HCT116 (cell line): ENCODE measurements around the gene GPR101. TPM values are rescaled to one million over a fixed set of nuclear protein-coding genes. Genes with fewer than 3 reads are reported as not detected.
A peak's percentile ranks its signal among the peaks of the same experiment; 100 is the strongest.

Experiments
- ATAC-seq: fragments of 200-7000 bp; cut with Tn5 transposase; 2 replicates; pipeline ENCODE4 v1.9.1; 2020; ENCODE audit warnings: mild to moderate bottlenecking, moderate library complexity
- BruUV-seq: library from RNA; stranded (reverse); fragments of 400-500 nt; replicated peaks from 2 replicates; lab custom pipeline; 2021; lab: Mats Ljungman, UMichigan
- CTCF ChIA-PET: fragments of 300-600 bp; sonication (Branson Sonifier 250); formaldehyde crosslinking; loops from one replicate; lab custom pipeline; 2021; ENCODE audit warnings: antibody characterized with exemption; lab: Charles Lee
- POLR2A ChIA-PET: fragments of 300-600, 350-600 bp; sonication (Branson Sonifier 250); formaldehyde crosslinking; loops from one replicate; lab custom pipeline; 2021; ENCODE audit warnings: antibody characterized with exemption; lab: Charles Lee
- RAD21 ChIA-PET, 2 experiments: fragments of 300-600 bp; sonication (Branson Sonifier 250); formaldehyde crosslinking; loops; one replicate each; lab custom pipeline; 2023; ENCODE audit warnings: low total read pairs in 2 of 2; ENCODE audit not compliant: uncharacterized antibody in 2 of 2, unreplicated experiment in 2 of 2, low non-redundant PET in 1 of 2; lab: Charles Lee
- DNase-seq: peaks from one replicate; pipeline ENCODE4 v3.0.0-alpha.2; 2010; ENCODE audit warnings: low read depth, low spot score
- H2AFZ ChIP-seq: fragments of 200-600 bp; shearing (Covaris generic), sonication (generic); 2 replicates; pipeline ENCODE4 v1.6.1; 2017; ENCODE audit warnings: low read depth, mixed run types, mixed read lengths, antibody characterized with exemption, low read length; ENCODE audit not compliant: poor library complexity, severe bottlenecking
- H3K27ac ChIP-seq: 2 replicates; pipeline ENCODE4 v1.5.1; 2012; ENCODE audit warnings: low read depth, low read length
- H3K27me3 ChIP-seq: fragments of 200-600 bp; sonication (generic); 2 replicates; pipeline ENCODE4 v1.6.1; 2016; ENCODE audit warnings: mixed run types, low read length, mixed read lengths; ENCODE audit not compliant: insufficient read depth
- H3K36me3 ChIP-seq, 2 experiments: fragments of 200-500 bp in 1 of 2; fragments of 200-600 bp in 1 of 2; sonication (Bioruptor generic) in 1 of 2; sonication (generic) in 1 of 2; 2 replicates each; pipeline versions ENCODE4 v1.5.1 to v1.6.1; 2014 to 2016; ENCODE audit warnings: low read length in 2 of 2, inconsistent platforms in 1 of 2, mixed read lengths in 1 of 2, mixed run types in 1 of 2; ENCODE audit not compliant: insufficient read depth in 2 of 2, control insufficient read depth in 1 of 2
- H3K4me1 ChIP-seq, 2 experiments: fragments of 200-600 bp in 1 of 2; sonication (generic) in 1 of 2; 2 replicates each; pipeline versions ENCODE4 v1.5.1 to v1.6.1; 2012 to 2017; ENCODE audit warnings: low read length in 2 of 2, inconsistent platforms in 1 of 2, mild to moderate bottlenecking in 1 of 2, mixed read lengths in 1 of 2, mixed run types in 1 of 2, moderate library complexity in 1 of 2; ENCODE audit not compliant: insufficient read depth in 2 of 2, control insufficient read depth in 1 of 2
- H3K4me2 ChIP-seq: fragments of 200-600 bp; sonication (generic); 2 replicates; pipeline ENCODE4 v1.6.1; 2017; ENCODE audit warnings: mixed run types, low read length, mixed read lengths
- H3K4me3 ChIP-seq, 2 experiments: fragments of 200-600 bp in 1 of 2; sonication (generic) in 1 of 2; replicated peaks in 1 of 2; 2 replicates each; pipeline ENCODE4 v1.5.1; 2011 to 2016; ENCODE audit warnings: low read length in 2 of 2, control low read depth in 1 of 2, low read depth in 1 of 2, mild to moderate bottlenecking in 1 of 2, mixed read lengths in 1 of 2, mixed run types in 1 of 2
- H3K79me2 ChIP-seq: fragments of 200-600 bp; sonication (generic); 2 replicates; pipeline ENCODE4 v1.6.1; 2017; ENCODE audit warnings: mild to moderate bottlenecking, mixed run types, low read length, moderate library complexity, mixed read lengths; ENCODE audit not compliant: insufficient read depth
- H3K9ac ChIP-seq: fragments of 200-600 bp; sonication (generic); 2 replicates; pipeline ENCODE4 v1.6.1; 2016; ENCODE audit warnings: low read length, mixed read lengths
- H3K9me2 ChIP-seq: fragments of 200-600 bp; sonication (generic), shearing (Covaris generic); 2 replicates; pipeline ENCODE4 v1.6.1; 2017; ENCODE audit warnings: mixed run types, mild to moderate bottlenecking, moderate library complexity; ENCODE audit not compliant: insufficient read depth
- H3K9me3 ChIP-seq, 2 experiments: fragments of 200-500 bp in 1 of 2; fragments of 200-600 bp in 1 of 2; sonication (Bioruptor generic) in 1 of 2; sonication (generic) in 1 of 2; 2 replicates each; pipeline ENCODE4 v1.6.1; 2014 to 2017; ENCODE audit warnings: low read length in 2 of 2, mixed read lengths in 2 of 2, inconsistent platforms in 1 of 2, low read depth in 1 of 2, mild to moderate bottlenecking in 1 of 2, mixed run types in 1 of 2, moderate library complexity in 1 of 2; ENCODE audit not compliant: control insufficient read depth in 1 of 2, insufficient read depth in 1 of 2
- H4K20me1 ChIP-seq: fragments of 200-600 bp; sonication (generic), shearing (Covaris generic); 2 replicates; pipeline ENCODE4 v1.6.1; 2017; ENCODE audit warnings: mixed run types, mild to moderate bottlenecking, moderate library complexity; ENCODE audit not compliant: insufficient read depth
- EGR1 ChIP-seq: IDR thresholded peaks from 2 replicates; pipeline ENCODE4 v1.6.1; 2012; ENCODE audit warnings: low read depth
- ELF1 ChIP-seq: IDR thresholded peaks from 2 replicates; pipeline ENCODE4 v1.6.1; 2012; ENCODE audit warnings: low read depth, borderline replicate concordance
- EZH2 ChIP-seq: fragments of 200-600 bp; sonication (generic); IDR thresholded peaks from 2 replicates; pipeline ENCODE4 v1.6.1; 2017; ENCODE audit warnings: antibody characterized with exemption, mixed run types
- EZH2phosphoT487 ChIP-seq: fragments of 200-600 bp; IDR thresholded peaks from 2 replicates; pipeline ENCODE4 v1.6.1; 2018; ENCODE audit warnings: antibody characterized with exemption, borderline replicate concordance
- FOSL1 ChIP-seq: IDR thresholded peaks from 2 replicates; pipeline ENCODE4 v1.6.1; 2012; ENCODE audit warnings: low read depth
- JUND ChIP-seq: IDR thresholded peaks from 2 replicates; pipeline ENCODE4 v1.6.1; 2012
- POLR2AphosphoS5 ChIP-seq: IDR thresholded peaks from 2 replicates; pipeline ENCODE4 v1.6.1; 2011; ENCODE audit warnings: mild to moderate bottlenecking, low read depth, low read length, moderate library complexity
- RAD21 ChIP-seq: IDR thresholded peaks from 2 replicates; pipeline ENCODE4 v1.6.1; 2012; ENCODE audit warnings: low read depth, mild to moderate bottlenecking
- SIN3A ChIP-seq: IDR thresholded peaks from 2 replicates; pipeline ENCODE4 v1.6.1; 2012; ENCODE audit warnings: low read depth
- SRF ChIP-seq: IDR thresholded peaks from 2 replicates; pipeline ENCODE4 v1.6.1; 2012; ENCODE audit warnings: low read depth
- YY1 ChIP-seq: IDR thresholded peaks from 2 replicates; pipeline ENCODE4 v1.6.1; 2011; ENCODE audit warnings: low read length, low read depth, moderate library complexity, mild to moderate bottlenecking; ENCODE audit not compliant: insufficient replicate concordance; ENCODE audit errors: extremely low read depth
- ZFX ChIP-seq: fragments of 450-650 bp; IDR thresholded peaks from 2 replicates; pipeline ENCODE4 v1.6.1; 2017
- ZNF274 ChIP-seq: fragments of 200-500 bp; sonication (Bioruptor generic); IDR thresholded peaks from 2 replicates; pipeline ENCODE4 v1.6.1; 2014; ENCODE audit warnings: mild to moderate bottlenecking, low read depth, low read length, inconsistent platforms
- intact Hi-C: fragments of 100-400 bp; cut with micrococcal nuclease; formaldehyde crosslinking; loops from 2 replicates; pipeline ENCODE4 v1.10.0; 2022
- total RNA-seq: library from RNA; stranded (reverse); gene quantifications from one replicate; pipeline ENCODE4 v1.2.1, GENCODE V29; 2021; ENCODE audit not compliant: unreplicated experiment
- TF ChIP-seq, protein P1 (sequence below): IDR thresholded peaks from 2 replicates; pipeline ENCODE4 v1.6.1; 2012; ENCODE audit warnings: low read depth
- TF ChIP-seq, protein P2 (sequence below): IDR thresholded peaks from 2 replicates; pipeline ENCODE4 v1.6.1; 2012
- TF ChIP-seq, protein P3 (sequence below), 3 experiments: fragments of 200-600 bp in 1 of 3; sonication (generic) in 1 of 3; IDR thresholded peaks in 2 of 3; conservative IDR thresholded peaks in 1 of 3; 2 replicates each; pipeline ENCODE4 v1.5.1; 2012 to 2017; ENCODE audit warnings: low read depth in 2 of 3, low read length in 2 of 3, antibody characterized with exemption in 1 of 3, borderline replicate concordance in 1 of 3, control low read depth in 1 of 3, mild to moderate bottlenecking in 1 of 3, mixed read lengths in 1 of 3, mixed run types in 1 of 3, moderate library complexity in 1 of 3; ENCODE audit not compliant: insufficient read depth in 1 of 3
- TF ChIP-seq, protein P4 (sequence below): IDR thresholded peaks from 2 replicates; pipeline ENCODE4 v1.6.1; 2012
- TF ChIP-seq, protein P5 (sequence below): IDR thresholded peaks from 2 replicates; pipeline ENCODE4 v1.6.1; 2011; ENCODE audit warnings: mild to moderate bottlenecking, low read length, moderate library complexity; ENCODE audit not compliant: insufficient replicate concordance; ENCODE audit errors: extremely low read depth

GPR101 gene
- total RNA-seq, 1 experiment from 2014 or later: not detected

DNA sequence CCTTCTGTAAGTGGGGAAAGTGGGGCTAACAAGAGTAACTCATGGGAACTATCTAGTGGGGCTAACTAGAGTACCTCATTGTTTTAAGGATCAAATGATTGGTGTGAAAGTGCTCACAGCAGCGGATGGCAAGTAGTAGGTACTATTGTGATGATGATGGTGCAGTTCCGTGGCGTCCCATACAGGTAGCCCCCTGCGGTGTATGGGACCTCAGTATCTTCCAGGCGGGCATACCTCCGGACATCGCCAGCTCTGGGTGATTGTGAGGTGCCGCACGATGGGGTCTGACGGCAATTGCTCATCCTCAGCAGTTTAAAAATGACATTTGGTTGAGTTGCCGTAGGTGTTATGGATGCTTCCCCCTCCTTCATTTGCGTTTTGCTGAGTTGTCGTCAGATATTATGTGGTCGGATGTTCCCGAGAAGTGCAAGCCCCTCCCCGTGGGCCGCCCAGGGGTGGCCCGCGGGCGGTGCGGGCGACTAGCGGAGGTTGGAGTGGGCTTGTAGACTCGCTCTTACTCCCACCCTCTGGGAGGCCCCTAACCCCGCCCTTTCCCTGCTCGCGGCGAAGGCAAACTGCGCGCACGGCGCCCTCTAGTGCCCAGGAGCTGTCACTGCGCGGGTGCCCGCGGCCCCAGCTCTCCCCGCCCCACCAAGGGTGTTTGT, 18.3 kb upstream of the GPR101 start:
- Histone ChIP-seq H2AFZ (no peak overlapping the region), H3K9ac (no peak overlapping the region), H3K4me1 (no peaks in the 10 kb centered on the region), H3K4me3 (peak overlapping the region in 1 of 2 experiments; percentile 13; a peak in 1 of 4 replicates), H4K20me1 (no peaks in the 10 kb centered on the region), H3K27me3 (peaks cover 17% of the 10 kb centered on the region), H3K27ac (no peak overlapping the region), H3K9me3 (no peaks in the 10 kb centered on the region), H3K79me2 (no peaks in the 10 kb centered on the region), H3K36me3 (no peaks in the 10 kb centered on the region), H3K9me2 (no peaks in the 10 kb centered on the region), H3K4me2 (peak overlapping the region; percentile 50)
- ChIA-PET CTCF (interaction anchor here (1.1 kb wide), 2 partner anchors 96 to 444 kb away, joined by 3 to 6 read pairs; no protein-coding TSS in a partner anchor), RAD21 (no interaction called here), POLR2A (no interaction called here)
- TF ChIP-seq, protein P1, sequence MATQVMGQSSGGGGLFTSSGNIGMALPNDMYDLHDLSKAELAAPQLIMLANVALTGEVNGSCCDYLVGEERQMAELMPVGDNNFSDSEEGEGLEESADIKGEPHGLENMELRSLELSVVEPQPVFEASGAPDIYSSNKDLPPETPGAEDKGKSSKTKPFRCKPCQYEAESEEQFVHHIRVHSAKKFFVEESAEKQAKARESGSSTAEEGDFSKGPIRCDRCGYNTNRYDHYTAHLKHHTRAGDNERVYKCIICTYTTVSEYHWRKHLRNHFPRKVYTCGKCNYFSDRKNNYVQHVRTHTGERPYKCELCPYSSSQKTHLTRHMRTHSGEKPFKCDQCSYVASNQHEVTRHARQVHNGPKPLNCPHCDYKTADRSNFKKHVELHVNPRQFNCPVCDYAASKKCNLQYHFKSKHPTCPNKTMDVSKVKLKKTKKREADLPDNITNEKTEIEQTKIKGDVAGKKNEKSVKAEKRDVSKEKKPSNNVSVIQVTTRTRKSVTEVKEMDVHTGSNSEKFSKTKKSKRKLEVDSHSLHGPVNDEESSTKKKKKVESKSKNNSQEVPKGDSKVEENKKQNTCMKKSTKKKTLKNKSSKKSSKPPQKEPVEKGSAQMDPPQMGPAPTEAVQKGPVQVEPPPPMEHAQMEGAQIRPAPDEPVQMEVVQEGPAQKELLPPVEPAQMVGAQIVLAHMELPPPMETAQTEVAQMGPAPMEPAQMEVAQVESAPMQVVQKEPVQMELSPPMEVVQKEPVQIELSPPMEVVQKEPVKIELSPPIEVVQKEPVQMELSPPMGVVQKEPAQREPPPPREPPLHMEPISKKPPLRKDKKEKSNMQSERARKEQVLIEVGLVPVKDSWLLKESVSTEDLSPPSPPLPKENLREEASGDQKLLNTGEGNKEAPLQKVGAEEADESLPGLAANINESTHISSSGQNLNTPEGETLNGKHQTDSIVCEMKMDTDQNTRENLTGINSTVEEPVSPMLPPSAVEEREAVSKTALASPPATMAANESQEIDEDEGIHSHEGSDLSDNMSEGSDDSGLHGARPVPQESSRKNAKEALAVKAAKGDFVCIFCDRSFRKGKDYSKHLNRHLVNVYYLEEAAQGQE: no peak
- TF ChIP-seq EZH2phosphoT487 (no peak), EGR1 (no peak), JUND (no peak), RAD21 (peak; percentile 58), SIN3A (no peak), SRF (no peak), ZFX (no peak), ZNF274 (no peak), POLR2AphosphoS5 (no peak), FOSL1 (no peak), YY1 (no peak), ELF1 (no peak), EZH2 (no peak)
- TF ChIP-seq, protein P2, sequence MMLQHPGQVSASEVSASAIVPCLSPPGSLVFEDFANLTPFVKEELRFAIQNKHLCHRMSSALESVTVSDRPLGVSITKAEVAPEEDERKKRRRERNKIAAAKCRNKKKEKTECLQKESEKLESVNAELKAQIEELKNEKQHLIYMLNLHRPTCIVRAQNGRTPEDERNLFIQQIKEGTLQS: no peak
- TF ChIP-seq, protein P3, sequence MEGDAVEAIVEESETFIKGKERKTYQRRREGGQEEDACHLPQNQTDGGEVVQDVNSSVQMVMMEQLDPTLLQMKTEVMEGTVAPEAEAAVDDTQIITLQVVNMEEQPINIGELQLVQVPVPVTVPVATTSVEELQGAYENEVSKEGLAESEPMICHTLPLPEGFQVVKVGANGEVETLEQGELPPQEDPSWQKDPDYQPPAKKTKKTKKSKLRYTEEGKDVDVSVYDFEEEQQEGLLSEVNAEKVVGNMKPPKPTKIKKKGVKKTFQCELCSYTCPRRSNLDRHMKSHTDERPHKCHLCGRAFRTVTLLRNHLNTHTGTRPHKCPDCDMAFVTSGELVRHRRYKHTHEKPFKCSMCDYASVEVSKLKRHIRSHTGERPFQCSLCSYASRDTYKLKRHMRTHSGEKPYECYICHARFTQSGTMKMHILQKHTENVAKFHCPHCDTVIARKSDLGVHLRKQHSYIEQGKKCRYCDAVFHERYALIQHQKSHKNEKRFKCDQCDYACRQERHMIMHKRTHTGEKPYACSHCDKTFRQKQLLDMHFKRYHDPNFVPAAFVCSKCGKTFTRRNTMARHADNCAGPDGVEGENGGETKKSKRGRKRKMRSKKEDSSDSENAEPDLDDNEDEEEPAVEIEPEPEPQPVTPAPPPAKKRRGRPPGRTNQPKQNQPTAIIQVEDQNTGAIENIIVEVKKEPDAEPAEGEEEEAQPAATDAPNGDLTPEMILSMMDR (IDR thresholded peaks at IDR 0.05 in 2 of 3, conservative IDR thresholded peaks at IDR 0.05 in 1 of 3; ENCODE audit: borderline replicate concordance in 1 of 3, insufficient read depth in 1 of 3, low read depth in 2 of 3, low read length in 2 of 3): peak; percentile 34 to 71 (median 71); a peak in 5 of 6 replicates
- TF ChIP-seq, protein P4, sequence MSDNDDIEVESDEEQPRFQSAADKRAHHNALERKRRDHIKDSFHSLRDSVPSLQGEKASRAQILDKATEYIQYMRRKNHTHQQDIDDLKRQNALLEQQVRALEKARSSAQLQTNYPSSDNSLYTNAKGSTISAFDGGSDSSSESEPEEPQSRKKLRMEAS: no peak
- TF ChIP-seq, protein P5, sequence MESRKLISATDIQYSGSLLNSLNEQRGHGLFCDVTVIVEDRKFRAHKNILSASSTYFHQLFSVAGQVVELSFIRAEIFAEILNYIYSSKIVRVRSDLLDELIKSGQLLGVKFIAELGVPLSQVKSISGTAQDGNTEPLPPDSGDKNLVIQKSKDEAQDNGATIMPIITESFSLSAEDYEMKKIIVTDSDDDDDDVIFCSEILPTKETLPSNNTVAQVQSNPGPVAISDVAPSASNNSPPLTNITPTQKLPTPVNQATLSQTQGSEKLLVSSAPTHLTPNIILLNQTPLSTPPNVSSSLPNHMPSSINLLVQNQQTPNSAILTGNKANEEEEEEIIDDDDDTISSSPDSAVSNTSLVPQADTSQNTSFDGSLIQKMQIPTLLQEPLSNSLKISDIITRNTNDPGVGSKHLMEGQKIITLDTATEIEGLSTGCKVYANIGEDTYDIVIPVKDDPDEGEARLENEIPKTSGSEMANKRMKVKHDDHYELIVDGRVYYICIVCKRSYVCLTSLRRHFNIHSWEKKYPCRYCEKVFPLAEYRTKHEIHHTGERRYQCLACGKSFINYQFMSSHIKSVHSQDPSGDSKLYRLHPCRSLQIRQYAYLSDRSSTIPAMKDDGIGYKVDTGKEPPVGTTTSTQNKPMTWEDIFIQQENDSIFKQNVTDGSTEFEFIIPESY: no peak
- DNase-seq (peak; percentile 12), ATAC-seq (peak; percentile 98)
- BruUV-seq: no TSS peak
- intact Hi-C loops: loop anchor here (1.0 to 5.0 kb wide), 3 partner anchors 98 to 445 kb away; no protein-coding TSS in a partner anchor
